GM23248 (cell line): ENCODE results near the gene CLEC16A.

ENCODE experiments used
- EZH2 ChIP-seq: fragments of 200-600 bp; sonication (generic); IDR thresholded peaks from 2 replicates; pipeline ENCODE4 v1.6.1; 2018; ENCODE audit warnings: antibody characterized with exemption, mild to moderate bottlenecking; ENCODE audit not compliant: insufficient read depth, poor library complexity, severe bottlenecking
- EZH2phosphoT487 ChIP-seq: fragments of 200-600 bp; sonication (generic); IDR thresholded peaks from 2 replicates; pipeline ENCODE4 v1.6.1; 2018; ENCODE audit warnings: antibody characterized with exemption, moderate library complexity, mild to moderate bottlenecking, low read depth; ENCODE audit not compliant: insufficient read depth

GRCh38 chr16:10942352-10943063, 1.9 kb upstream of the CLEC16A start, which contains the start of gene DEXI:
- TF ChIP-seq EZH2 (no peak), EZH2phosphoT487 (no peak)
